Spleen (tissue), 11 donors: Measurements from ENCODE around the gene SPRN. TPM values are rescaled to one million over a fixed set of nuclear protein-coding genes. Genes with fewer than 3 reads are reported as not detected.

Experiments used
- DNase-seq: peaks from one replicate; pipeline ENCODE4 v3.0.0-alpha.2; 2020
- H3K27ac ChIP-seq, 8 donors: fragments of 200-600 bp; sonication (generic) in 7 of 8; 1 replicate in 4 of 8; 2 replicates in 4 of 8; pipeline versions ENCODE4 v1.5.0 to v1.8.0; 2016 to 2021; ENCODE audit warnings: inconsistent platforms in 4 of 8, mild to moderate bottlenecking in 4 of 8, moderate library complexity in 1 of 8
- H3K27me3 ChIP-seq, 7 donors: fragments of 200-600 bp; sonication (generic) in 6 of 7; replicated peaks in 1 of 7; 1 replicate in 4 of 7; 2 replicates in 3 of 7; pipeline versions ENCODE4 v1.5.0 to v1.8.0; 2016 to 2021; ENCODE audit warnings: inconsistent platforms in 3 of 7, mild to moderate bottlenecking in 1 of 7
- H3K36me3 ChIP-seq, 6 donors: fragments of 200-600 bp; sonication (generic) in 5 of 6; 1 replicate in 4 of 6; 2 replicates in 2 of 6; pipeline versions ENCODE4 v1.5.0 to v1.8.0; 2016 to 2021; ENCODE audit warnings: inconsistent platforms in 2 of 6
- H3K4me1 ChIP-seq, 6 donors: fragments of 200-600 bp; sonication (generic) in 5 of 6; 1 replicate in 3 of 6; 2 replicates in 3 of 6; pipeline versions ENCODE4 v1.5.0 to v1.8.0; 2016 to 2021; ENCODE audit warnings: inconsistent platforms in 3 of 6
- H3K4me3 ChIP-seq, 8 donors: fragments of 200-600 bp; sonication (generic) in 7 of 8; 1 replicate in 4 of 8; 2 replicates in 4 of 8; pipeline versions ENCODE4 v1.5.0 to v1.8.0; 2016 to 2021; ENCODE audit warnings: inconsistent platforms in 4 of 8, mild to moderate bottlenecking in 4 of 8, moderate library complexity in 2 of 8
- H3K9me3 ChIP-seq, 8 donors: fragments of 200-600 bp; sonication (generic) in 7 of 8; 1 replicate in 4 of 8; 2 replicates in 4 of 8; pipeline versions ENCODE4 v1.5.0 to v1.8.0; 2016 to 2021; ENCODE audit warnings: inconsistent platforms in 4 of 8
- CTCF ChIP-seq, 11 experiments: fragments of 200-600 bp in 7 of 11; fragments of 450-650 bp in 4 of 11; sonication (generic) in 4 of 11; IDR thresholded peaks in 8 of 11; conservative IDR thresholded peaks in 3 of 11; 1 replicate in 7 of 11; 2 replicates in 4 of 11; pipeline versions ENCODE4 v1.4.0 to v1.8.0; 2016 to 2021; ENCODE audit warnings: antibody characterized with exemption in 11 of 11, inconsistent platforms in 4 of 11, mild to moderate bottlenecking in 1 of 11
- POLR2A ChIP-seq, 3 donors: fragments of 450-650 bp; IDR thresholded peaks; one replicate each; pipeline ENCODE4 v1.5.1; 2017; ENCODE audit warnings: antibody characterized with exemption in 3 of 3, mild to moderate bottlenecking in 1 of 3
- POLR2AphosphoS5 ChIP-seq, 3 donors: sonication (generic); formaldehyde crosslinking; IDR thresholded peaks; one replicate each; pipeline ENCODE4 v1.5.1; 2017; ENCODE audit warnings: antibody characterized with exemption in 3 of 3
- WGBS, 5 donors: extraction: QIAGEN DNeasy Blood & Tissue Kit in 3 of 5; methylation state at CpG; one replicate each; pipeline versions ENCODE4 v1.1.5 to v1.1.7; 2013 to 2018; 5-methylcytosine and 5-hydroxymethylcytosine counted together
- intact Hi-C: fragments of 100-400 bp; cut with DNase I; formaldehyde crosslinking; loops from one replicate; pipeline ENCODE4 v1.15.0; 2023; ENCODE audit warnings: low total_unique reads
- polyA plus RNA-seq, 3 donors: library from polyadenylated mRNA; stranded (reverse); fragments of 200-250 nt; gene quantifications; one replicate each; pipeline ENCODE4 v1.2.1, GENCODE V29; 2013
- total RNA-seq, 7 donors: library from RNA; depleted of rRNA in 3 of 7; stranded (reverse); fragments of >200 nt in 3 of 7; fragmentation: NEBNext Ultra II Directional in 4 of 7; extraction: Animal tissue kit (Norgen Biotek cat#: 25700) in 4 of 7; gene quantifications; one replicate each; pipeline versions ENCODE4 v1.1.0 to v1.2.1, GENCODE V29; 2016 to 2021
- donor health status: healthy with polysubstance abuse.
- donor health status: DM: no; HTN: no; CAD: no; lungs with moderate emphysema.
- donor health status: DM: no; HTN: no; CAD: no.
- donor health status: Bipolar disorder and iron deficiency.
- donor health status: healthy.
- donor health status: DM: no; HTN: no; CAD: no.
- donor health status: DM: yes; HTN: yes; CAD: no.

Gene SPRN
- total and polyA plus RNA-seq, 10 donors: 0.14 to 0.58 (median 0.21) TPM; not detected in 4

GRCh38 chr10:133420579-133420978 is 3.8 kb downstream of the SPRN start:
- intact Hi-C loops: no loop called here
- TF ChIP-seq POLR2A (IDR thresholded peaks at IDR 0.05) (no peak), POLR2AphosphoS5 (IDR thresholded peaks at IDR 0.05) (no peak), CTCF (IDR thresholded peaks at IDR 0.05 in 8 of 11, conservative IDR thresholded peaks at IDR 0.05 in 3 of 11) (no peak)
- no peaks in the 10 kb centered on the region for H3K9me3 ChIP-seq
- H3K27me3 ChIP-seq: peaks cover 0 to 25% (median 3%) of the 10 kb centered on the region in 7 donors
- peaks cover 3 to 16% (median 9%) of the 10 kb centered on the region in 6 donors for H3K4me1 ChIP-seq
- DNase-seq: no peak
- no peak overlapping the region for H3K4me3 ChIP-seq
- no peak overlapping the region for H3K27ac ChIP-seq
- 80 to 94% (median 92%) methylated on average over 2 to 6 of the region's 6 CpGs for WGBS, 5 donors
- peaks cover 0 to 56% (median 27%) of the 10 kb centered on the region in 6 donors for H3K36me3 ChIP-seq

- Histone ChIP-seq H3K4me3 (no peak overlapping the region), H3K36me3 (peaks cover 0 to 61% (median 32%) of the 10 kb centered on the region in 6 donors), H3K4me1 (peaks cover 3 to 16% (median 9%) of the 10 kb centered on the region in 6 donors), H3K9me3 (no peaks in the 10 kb centered on the region), H3K27ac (no peak overlapping the region), H3K27me3 (peaks cover 0 to 24% (median 3%) of the 10 kb centered on the region in 7 donors)
- WGBS, 5 donors: 88 to 95% (median 94%) methylated on average over 16 to 17 of the region's 17 CpGs
- peak; percentile 71 for DNase-seq
- intact Hi-C loops: no loop called here
- TF ChIP-seq POLR2AphosphoS5 (IDR thresholded peaks at IDR 0.05) (peak in 1 of 3 donors; percentile 5), POLR2A (IDR thresholded peaks at IDR 0.05) (no peak)
Measured at GRCh38 chr10:133420028-133420427, 4.4 kb downstream of the SPRN start.

GRCh38 chr10:133419211-133419950 is 5.0 kb downstream of the SPRN start:
- intact Hi-C loops: no loop called here
- DNase-seq: peak; percentile 68
- H3K27me3 ChIP-seq: peaks cover 0 to 18% (median 3%) of the 10 kb centered on the region in 7 donors
- TF ChIP-seq POLR2AphosphoS5 (IDR thresholded peaks at IDR 0.05): peak in 2 of 3 donors; percentile 19 to 48
- TF ChIP-seq POLR2A (IDR thresholded peaks at IDR 0.05): no peak
- peaks cover 0 to 67% (median 35%) of the 10 kb centered on the region in 6 donors for H3K36me3 ChIP-seq
- H3K4me3 ChIP-seq: no peak overlapping the region
- no peak overlapping the region for H3K27ac ChIP-seq
- WGBS, 5 donors: 93 to 96% (median 94%) methylated on average over 26 to 34 of the region's 34 CpGs
- H3K9me3 ChIP-seq: no peaks in the 10 kb centered on the region
- peaks cover 3 to 16% (median 9%) of the 10 kb centered on the region in 6 donors for H3K4me1 ChIP-seq

GRCh38 chr10:133418289-133418993 is 6.0 kb downstream of the SPRN start:
- peaks cover 0 to 3% (median under 1%) of the 10 kb centered on the region in 8 donors for H3K9me3 ChIP-seq
- no peak overlapping the region for H3K27ac ChIP-seq
- H3K4me3 ChIP-seq: no peak overlapping the region
- TF ChIP-seq POLR2A (IDR thresholded peaks at IDR 0.05) (no peak), POLR2AphosphoS5 (IDR thresholded peaks at IDR 0.05) (no peak), CTCF (IDR thresholded peaks at IDR 0.05 in 8 of 11, conservative IDR thresholded peaks at IDR 0.05 in 3 of 11) (no peak)
- peaks cover 0 to 75% (median 38%) of the 10 kb centered on the region in 6 donors for H3K36me3 ChIP-seq
- DNase-seq: no peak
- 93 to 100% (median 95%) methylated on average over 5 to 14 of the region's 14 CpGs for WGBS, 5 donors
- intact Hi-C loops: no loop called here
- H3K4me1 ChIP-seq: peaks cover 3 to 14% (median 7%) of the 10 kb centered on the region in 6 donors
- peaks cover 0 to 15% (median 3%) of the 10 kb centered on the region in 7 donors for H3K27me3 ChIP-seq
